Astrocyte (in vitro differentiated cells and primary cell): ENCODE data around the gene UBE2G2. TPM values are rescaled to one million over a fixed set of nuclear protein-coding genes. Genes with fewer than 3 reads are reported as not detected.

Experiments
- DNase-seq: peaks from one replicate; pipeline ENCODE4 v3.0.0-alpha.2; 2010; ENCODE audit warnings: low read depth
- FAIRE-seq: peaks from 2 replicates; lab custom pipeline; 2011; peaks lifted over from hg19 to GRCh38; lab: Jason Lieb, UNC
- H2AFZ ChIP-seq: 2 replicates; pipeline ENCODE4 v1.6.0; 2012; ENCODE audit warnings: low read depth, low read length, inconsistent platforms
- H3K27ac ChIP-seq: 2 replicates; pipeline ENCODE4 v1.5.1; 2011; ENCODE audit warnings: low read depth, low read length, inconsistent platforms
- H3K27me3 ChIP-seq: 2 replicates; pipeline ENCODE4 v1.6.0; 2011; ENCODE audit warnings: low read length, inconsistent platforms; ENCODE audit not compliant: insufficient read depth
- H3K36me3 ChIP-seq: 2 replicates; pipeline ENCODE4 v1.5.1; 2011; ENCODE audit warnings: low read length, inconsistent platforms; ENCODE audit not compliant: insufficient read depth
- H3K4me1 ChIP-seq: 2 replicates; pipeline ENCODE4 v1.5.1; 2011; ENCODE audit warnings: low read length, inconsistent platforms; ENCODE audit not compliant: insufficient read depth
- H3K4me2 ChIP-seq: 2 replicates; pipeline ENCODE4 v1.6.0; 2012; ENCODE audit warnings: low read length, inconsistent platforms
- H3K4me3 ChIP-seq: 2 replicates; pipeline ENCODE4 v1.5.1; 2011; ENCODE audit warnings: low read depth, mild to moderate bottlenecking, low read length, inconsistent platforms; ENCODE audit not compliant: insufficient read depth
- H3K79me2 ChIP-seq: 2 replicates; pipeline ENCODE4 v1.6.0; 2012; ENCODE audit warnings: mild to moderate bottlenecking, low read length, inconsistent platforms; ENCODE audit not compliant: insufficient read depth
- H3K9ac ChIP-seq: 2 replicates; pipeline ENCODE4 v1.6.0; 2012; ENCODE audit warnings: mild to moderate bottlenecking, low read length, inconsistent platforms
- H3K9me3 ChIP-seq: 2 replicates; pipeline ENCODE4 v1.5.1; 2012; ENCODE audit warnings: low read depth, mild to moderate bottlenecking, low read length, inconsistent platforms; ENCODE audit not compliant: insufficient read depth
- H4K20me1 ChIP-seq: 2 replicates; pipeline ENCODE4 v1.6.0; 2012; ENCODE audit warnings: low read length, inconsistent platforms; ENCODE audit not compliant: insufficient read depth
- H3K27ac Mint-ChIP-seq: one replicate; pipeline ENCODE4 v1.8.0; 2021; ENCODE audit warnings: mild to moderate bottlenecking, mixed read lengths; ENCODE audit not compliant: unreplicated experiment
- H3K27me3 Mint-ChIP-seq: one replicate; pipeline ENCODE4 v1.8.0; 2021; ENCODE audit warnings: low read depth, mixed read lengths; ENCODE audit not compliant: unreplicated experiment
- H3K36me3 Mint-ChIP-seq: one replicate; pipeline ENCODE4 v1.8.0; 2021; ENCODE audit warnings: low read depth, mixed read lengths; ENCODE audit not compliant: unreplicated experiment
- H3K4me1 Mint-ChIP-seq: one replicate; pipeline ENCODE4 v1.8.0; 2021; ENCODE audit warnings: low read depth, mixed read lengths; ENCODE audit not compliant: unreplicated experiment
- H3K4me3 Mint-ChIP-seq: one replicate; pipeline ENCODE4 v1.8.0; 2021; ENCODE audit warnings: mild to moderate bottlenecking, moderate library complexity, mixed read lengths; ENCODE audit not compliant: unreplicated experiment
- H3K9me3 Mint-ChIP-seq: one replicate; pipeline ENCODE4 v1.8.0; 2021; ENCODE audit warnings: mild to moderate bottlenecking, mixed read lengths; ENCODE audit not compliant: unreplicated experiment
- EZH2 ChIP-seq: IDR thresholded peaks from 2 replicates; pipeline ENCODE4 v1.6.1; 2012; ENCODE audit warnings: mild to moderate bottlenecking, low read length, inconsistent platforms; ENCODE audit not compliant: insufficient read depth
- total RNA-seq: library from RNA; stranded (reverse); gene quantifications from 2 replicates; pipeline ENCODE4 v1.2.1, GENCODE V29; 2021
- TF ChIP-seq, protein P1 (sequence below): IDR thresholded peaks from 2 replicates; pipeline ENCODE4 v1.5.1; 2011; ENCODE audit warnings: low read depth, mild to moderate bottlenecking, inconsistent platforms, low read length, moderate library complexity; ENCODE audit not compliant: insufficient read depth

Gene UBE2G2
- total RNA-seq, 1 donor from 2014 or later = 74.5 TPM

GRCh38 chr21:44840771-44841170 lies 39.2 kb upstream of the UBE2G2 start:
- no peak for FAIRE-seq
- Histone ChIP-seq H3K4me3 (no peak overlapping the region), H3K79me2 (no peaks in the 10 kb centered on the region), H3K4me2 (no peak overlapping the region), H3K27me3 (peaks cover 11% of the 10 kb centered on the region), H3K9ac (no peak overlapping the region), H4K20me1 (no peaks in the 10 kb centered on the region), H3K4me1 (peaks cover under 1% of the 10 kb centered on the region), H2AFZ (no peak overlapping the region), H3K9me3 (no peaks in the 10 kb centered on the region), H3K36me3 (no peaks in the 10 kb centered on the region), H3K27ac (no peak overlapping the region)
- H3K27me3 Mint-ChIP-seq = peaks cover 53% of the 10 kb centered on the region
- peaks cover 8% of the 10 kb centered on the region for H3K4me1 Mint-ChIP-seq
- TF ChIP-seq, protein P1, sequence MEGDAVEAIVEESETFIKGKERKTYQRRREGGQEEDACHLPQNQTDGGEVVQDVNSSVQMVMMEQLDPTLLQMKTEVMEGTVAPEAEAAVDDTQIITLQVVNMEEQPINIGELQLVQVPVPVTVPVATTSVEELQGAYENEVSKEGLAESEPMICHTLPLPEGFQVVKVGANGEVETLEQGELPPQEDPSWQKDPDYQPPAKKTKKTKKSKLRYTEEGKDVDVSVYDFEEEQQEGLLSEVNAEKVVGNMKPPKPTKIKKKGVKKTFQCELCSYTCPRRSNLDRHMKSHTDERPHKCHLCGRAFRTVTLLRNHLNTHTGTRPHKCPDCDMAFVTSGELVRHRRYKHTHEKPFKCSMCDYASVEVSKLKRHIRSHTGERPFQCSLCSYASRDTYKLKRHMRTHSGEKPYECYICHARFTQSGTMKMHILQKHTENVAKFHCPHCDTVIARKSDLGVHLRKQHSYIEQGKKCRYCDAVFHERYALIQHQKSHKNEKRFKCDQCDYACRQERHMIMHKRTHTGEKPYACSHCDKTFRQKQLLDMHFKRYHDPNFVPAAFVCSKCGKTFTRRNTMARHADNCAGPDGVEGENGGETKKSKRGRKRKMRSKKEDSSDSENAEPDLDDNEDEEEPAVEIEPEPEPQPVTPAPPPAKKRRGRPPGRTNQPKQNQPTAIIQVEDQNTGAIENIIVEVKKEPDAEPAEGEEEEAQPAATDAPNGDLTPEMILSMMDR = no peak
- TF ChIP-seq EZH2 = no peak
- no peak overlapping the region for H3K4me3 Mint-ChIP-seq
- H3K27ac Mint-ChIP-seq = no peak overlapping the region
- peaks cover 6% of the 10 kb centered on the region for H3K9me3 Mint-ChIP-seq
- no peak for DNase-seq
- H3K36me3 Mint-ChIP-seq = no peaks in the 10 kb centered on the region

DNA sequence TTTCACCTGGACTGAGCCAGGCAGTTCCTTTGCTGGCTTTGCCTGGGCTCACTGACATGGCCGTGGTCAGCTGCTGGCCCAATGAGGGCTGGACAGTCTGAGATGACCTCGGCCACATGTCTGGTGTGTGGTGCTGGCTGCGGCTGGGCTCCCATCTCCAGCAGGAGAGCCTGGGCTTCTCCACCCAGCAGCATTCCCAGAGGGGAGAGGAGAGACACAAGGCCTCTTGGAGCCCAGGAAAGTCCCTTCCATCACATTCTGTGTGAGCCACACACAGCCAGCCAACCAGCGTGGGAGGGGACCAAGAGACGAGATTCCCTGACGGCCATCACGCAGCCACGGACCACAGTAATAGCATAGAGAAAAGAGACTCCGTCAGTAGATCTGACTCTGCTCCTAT lies 37.3 kb upstream of the UBE2G2 start:
- peaks cover 8% of the 10 kb centered on the region for H3K27me3 ChIP-seq
- no peak for TF ChIP-seq EZH2
- TF ChIP-seq, protein P1 = no peak
- H3K27ac ChIP-seq = no peak overlapping the region
- H3K4me2 ChIP-seq = no peak overlapping the region
- H3K4me3 ChIP-seq = no peak overlapping the region
- FAIRE-seq = no peak
- DNase-seq = no peak
- H3K9me3 ChIP-seq = no peaks in the 10 kb centered on the region
- Mint-ChIP-seq H3K4me3 (no peak overlapping the region), H3K9me3 (peaks cover 6% of the 10 kb centered on the region), H3K4me1 (peaks cover 8% of the 10 kb centered on the region), H3K27me3 (peaks cover 56% of the 10 kb centered on the region), H3K27ac (no peak overlapping the region), H3K36me3 (peaks cover under 1% of the 10 kb centered on the region)
- no peaks in the 10 kb centered on the region for H3K79me2 ChIP-seq
- no peak overlapping the region for H2AFZ ChIP-seq
- H3K9ac ChIP-seq = no peak overlapping the region
- H3K36me3 ChIP-seq = no peaks in the 10 kb centered on the region
- H3K4me1 ChIP-seq = no peaks in the 10 kb centered on the region
- H4K20me1 ChIP-seq = no peaks in the 10 kb centered on the region

GRCh38 chr21:44838039-44838895 lies 36.6 kb upstream of the UBE2G2 start:
- Histone ChIP-seq H2AFZ (no peak overlapping the region), H3K4me2 (no peak overlapping the region), H3K27me3 (peaks cover 4% of the 10 kb centered on the region), H3K27ac (no peak overlapping the region), H3K9ac (no peak overlapping the region), H3K79me2 (no peaks in the 10 kb centered on the region), H3K9me3 (no peaks in the 10 kb centered on the region), H3K4me1 (no peaks in the 10 kb centered on the region), H3K36me3 (no peaks in the 10 kb centered on the region), H4K20me1 (no peaks in the 10 kb centered on the region), H3K4me3 (no peak overlapping the region)
- Mint-ChIP-seq H3K4me1 (peaks cover 8% of the 10 kb centered on the region), H3K27me3 (peaks cover 54% of the 10 kb centered on the region), H3K4me3 (no peak overlapping the region), H3K36me3 (peaks cover 2% of the 10 kb centered on the region), H3K9me3 (peaks cover 6% of the 10 kb centered on the region), H3K27ac (no peak overlapping the region)
- TF ChIP-seq EZH2 = no peak
- TF ChIP-seq, protein P1 = no peak
- no peak for FAIRE-seq
- DNase-seq = no peak
